ENCODE results near the gene MXI1.

GRCh38 chr10:110275128-110275729 is 67.8 kb downstream of the MXI1 start:
- TF ChIP-seq CTCF (IDR thresholded peaks at IDR 0.05; ENCODE audit: insufficient read depth, low read length) (no peak), POLR2AphosphoS5 (IDR thresholded peaks at IDR 0.05; ENCODE audit: low read depth) (no peak), REST (IDR thresholded peaks at IDR 0.05; ENCODE audit: insufficient replicate concordance, low read depth) (no peak), GABPA (IDR thresholded peaks at IDR 0.05; ENCODE audit: low read depth) (no peak)
